WTC11 (cell line): Measurements from ENCODE around the gene ZNF467.

Experiments
- FOXJ3 ChIP-seq: sonication (generic); formaldehyde crosslinking; IDR thresholded peaks from 2 replicates; pipeline ENCODE4 v1.9.0; 2021; ENCODE audit warnings: missing genetic modification reagents, mild to moderate bottlenecking, borderline replicate concordance
- FOXK1 ChIP-seq: sonication (generic); formaldehyde crosslinking; IDR thresholded peaks from 2 replicates; pipeline ENCODE4 v1.8.0; 2022; ENCODE audit warnings: mild to moderate bottlenecking, moderate library complexity, missing genetic modification reagents
- NFE2L1 ChIP-seq: sonication (generic); formaldehyde crosslinking; IDR thresholded peaks from 2 replicates; pipeline ENCODE4 v1.8.1; 2023; ENCODE audit warnings: missing genetic modification reagents
- NFYB ChIP-seq: sonication (generic); formaldehyde crosslinking; conservative IDR thresholded peaks from 2 replicates; pipeline ENCODE4 v1.8.0; 2022; ENCODE audit warnings: low read depth, missing genetic modification reagents
- NR2C2 ChIP-seq: sonication (generic); formaldehyde crosslinking; IDR thresholded peaks from 2 replicates; pipeline ENCODE4 v1.8.0; 2022; ENCODE audit warnings: mild to moderate bottlenecking, missing genetic modification reagents
- ZNF232 ChIP-seq: sonication (generic); formaldehyde crosslinking; IDR thresholded peaks from 2 replicates; pipeline ENCODE4 v1.8.0; 2022; ENCODE audit warnings: mild to moderate bottlenecking, missing genetic modification reagents
- TF ChIP-seq, protein P1 (sequence below): fragments of 200-600 bp; IDR thresholded peaks from 2 replicates; pipeline ENCODE4 v1.8.0; 2022; ENCODE audit warnings: antibody characterized with exemption
- TF ChIP-seq, protein P2 (sequence below): sonication (generic); formaldehyde crosslinking; IDR thresholded peaks from 2 replicates; pipeline ENCODE4 v1.8.1; 2023; ENCODE audit warnings: mild to moderate bottlenecking, missing genetic modification reagents, borderline replicate concordance
- TF ChIP-seq, protein P3 (sequence below): sonication (generic); formaldehyde crosslinking; IDR thresholded peaks from 2 replicates; pipeline ENCODE4 v1.8.0; 2022; ENCODE audit warnings: mild to moderate bottlenecking, missing genetic modification reagents
- TF ChIP-seq, protein P4 (sequence below): fragments of 250-450 bp; sonication (Bioruptor Pico); IDR thresholded peaks from 2 replicates; pipeline ENCODE4 v1.9.0; 2021; ENCODE audit warnings: moderate library complexity, mild to moderate bottlenecking, inconsistent platforms, borderline replicate concordance
- TF ChIP-seq, protein P5 (sequence below): sonication (generic); formaldehyde crosslinking; IDR thresholded peaks from 2 replicates; pipeline ENCODE4 v1.8.1; 2023; ENCODE audit warnings: mild to moderate bottlenecking, moderate library complexity, missing genetic modification reagents

DNA sequence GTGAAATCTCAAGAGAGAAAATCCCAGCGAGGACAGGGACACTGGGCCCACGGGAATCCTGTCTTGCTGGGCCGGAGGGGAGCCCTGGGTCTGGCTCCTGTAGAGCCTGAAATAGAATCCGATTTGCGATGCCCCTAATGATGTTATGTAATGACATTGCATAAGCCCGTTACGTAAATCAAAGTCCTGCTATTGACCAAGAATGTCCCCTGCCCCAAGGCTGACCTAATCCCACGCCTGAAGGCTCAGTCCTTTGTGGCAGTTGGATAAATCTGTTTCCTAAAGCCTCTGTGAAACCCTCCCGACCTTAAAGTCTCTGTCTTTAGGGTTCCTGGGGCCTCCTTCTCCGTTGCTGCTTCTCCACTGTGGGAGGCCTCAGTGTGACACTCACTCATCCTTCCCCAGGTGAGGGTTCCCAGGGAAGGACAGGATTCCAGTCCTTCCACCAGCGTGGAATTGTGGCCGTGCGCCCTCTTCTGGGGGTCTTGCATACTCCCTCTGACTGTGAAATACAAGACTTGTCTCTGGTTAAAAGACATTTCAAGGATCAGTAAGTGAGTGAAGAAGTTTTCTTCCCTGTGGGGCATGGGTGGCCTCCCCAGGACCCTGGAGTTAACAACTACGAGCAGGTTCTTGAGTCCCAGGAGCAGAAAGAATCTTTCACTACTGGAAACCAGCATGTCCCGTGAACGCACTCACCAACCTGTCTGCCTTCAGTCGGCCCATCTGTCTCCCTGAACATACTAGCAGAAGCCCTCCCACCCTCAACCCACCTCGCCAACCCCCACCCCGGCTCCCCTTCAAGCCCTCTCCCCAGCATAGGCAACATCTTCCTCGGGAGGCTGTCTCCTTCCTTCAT lies 19.8 kb downstream of the ZNF467 start:
- no peak for TF ChIP-seq NR2C2 (CRISPR knock-in tag)
- TF ChIP-seq FOXK1 (CRISPR knock-in tag), result no peak
- TF ChIP-seq, protein P1, sequence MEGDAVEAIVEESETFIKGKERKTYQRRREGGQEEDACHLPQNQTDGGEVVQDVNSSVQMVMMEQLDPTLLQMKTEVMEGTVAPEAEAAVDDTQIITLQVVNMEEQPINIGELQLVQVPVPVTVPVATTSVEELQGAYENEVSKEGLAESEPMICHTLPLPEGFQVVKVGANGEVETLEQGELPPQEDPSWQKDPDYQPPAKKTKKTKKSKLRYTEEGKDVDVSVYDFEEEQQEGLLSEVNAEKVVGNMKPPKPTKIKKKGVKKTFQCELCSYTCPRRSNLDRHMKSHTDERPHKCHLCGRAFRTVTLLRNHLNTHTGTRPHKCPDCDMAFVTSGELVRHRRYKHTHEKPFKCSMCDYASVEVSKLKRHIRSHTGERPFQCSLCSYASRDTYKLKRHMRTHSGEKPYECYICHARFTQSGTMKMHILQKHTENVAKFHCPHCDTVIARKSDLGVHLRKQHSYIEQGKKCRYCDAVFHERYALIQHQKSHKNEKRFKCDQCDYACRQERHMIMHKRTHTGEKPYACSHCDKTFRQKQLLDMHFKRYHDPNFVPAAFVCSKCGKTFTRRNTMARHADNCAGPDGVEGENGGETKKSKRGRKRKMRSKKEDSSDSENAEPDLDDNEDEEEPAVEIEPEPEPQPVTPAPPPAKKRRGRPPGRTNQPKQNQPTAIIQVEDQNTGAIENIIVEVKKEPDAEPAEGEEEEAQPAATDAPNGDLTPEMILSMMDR, result peak; percentile 63
- no peak for TF ChIP-seq FOXJ3 (CRISPR knock-in tag)
- TF ChIP-seq, protein P2, sequence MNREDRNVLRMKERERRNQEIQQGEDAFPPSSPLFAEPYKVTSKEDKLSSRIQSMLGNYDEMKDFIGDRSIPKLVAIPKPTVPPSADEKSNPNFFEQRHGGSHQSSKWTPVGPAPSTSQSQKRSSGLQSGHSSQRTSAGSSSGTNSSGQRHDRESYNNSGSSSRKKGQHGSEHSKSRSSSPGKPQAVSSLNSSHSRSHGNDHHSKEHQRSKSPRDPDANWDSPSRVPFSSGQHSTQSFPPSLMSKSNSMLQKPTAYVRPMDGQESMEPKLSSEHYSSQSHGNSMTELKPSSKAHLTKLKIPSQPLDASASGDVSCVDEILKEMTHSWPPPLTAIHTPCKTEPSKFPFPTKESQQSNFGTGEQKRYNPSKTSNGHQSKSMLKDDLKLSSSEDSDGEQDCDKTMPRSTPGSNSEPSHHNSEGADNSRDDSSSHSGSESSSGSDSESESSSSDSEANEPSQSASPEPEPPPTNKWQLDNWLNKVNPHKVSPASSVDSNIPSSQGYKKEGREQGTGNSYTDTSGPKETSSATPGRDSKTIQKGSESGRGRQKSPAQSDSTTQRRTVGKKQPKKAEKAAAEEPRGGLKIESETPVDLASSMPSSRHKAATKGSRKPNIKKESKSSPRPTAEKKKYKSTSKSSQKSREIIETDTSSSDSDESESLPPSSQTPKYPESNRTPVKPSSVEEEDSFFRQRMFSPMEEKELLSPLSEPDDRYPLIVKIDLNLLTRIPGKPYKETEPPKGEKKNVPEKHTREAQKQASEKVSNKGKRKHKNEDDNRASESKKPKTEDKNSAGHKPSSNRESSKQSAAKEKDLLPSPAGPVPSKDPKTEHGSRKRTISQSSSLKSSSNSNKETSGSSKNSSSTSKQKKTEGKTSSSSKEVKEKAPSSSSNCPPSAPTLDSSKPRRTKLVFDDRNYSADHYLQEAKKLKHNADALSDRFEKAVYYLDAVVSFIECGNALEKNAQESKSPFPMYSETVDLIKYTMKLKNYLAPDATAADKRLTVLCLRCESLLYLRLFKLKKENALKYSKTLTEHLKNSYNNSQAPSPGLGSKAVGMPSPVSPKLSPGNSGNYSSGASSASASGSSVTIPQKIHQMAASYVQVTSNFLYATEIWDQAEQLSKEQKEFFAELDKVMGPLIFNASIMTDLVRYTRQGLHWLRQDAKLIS, result no peak
- TF ChIP-seq NFYB, result no peak
- no peak for TF ChIP-seq NFE2L1
- TF ChIP-seq, protein P3, sequence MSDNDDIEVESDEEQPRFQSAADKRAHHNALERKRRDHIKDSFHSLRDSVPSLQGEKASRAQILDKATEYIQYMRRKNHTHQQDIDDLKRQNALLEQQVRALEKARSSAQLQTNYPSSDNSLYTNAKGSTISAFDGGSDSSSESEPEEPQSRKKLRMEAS, result no peak
- TF ChIP-seq, protein P4, sequence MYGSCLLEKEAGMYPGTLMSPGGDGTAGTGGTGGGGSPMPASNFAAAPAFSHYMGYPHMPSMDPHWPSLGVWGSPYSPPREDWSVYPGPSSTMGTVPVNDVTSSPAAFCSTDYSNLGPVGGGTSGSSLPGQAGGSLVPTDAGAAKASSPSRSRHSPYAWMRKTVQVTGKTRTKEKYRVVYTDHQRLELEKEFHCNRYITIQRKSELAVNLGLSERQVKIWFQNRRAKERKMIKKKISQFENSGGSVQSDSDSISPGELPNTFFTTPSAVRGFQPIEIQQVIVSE (CRISPR knock-in tag), result no peak
- TF ChIP-seq, protein P5, sequence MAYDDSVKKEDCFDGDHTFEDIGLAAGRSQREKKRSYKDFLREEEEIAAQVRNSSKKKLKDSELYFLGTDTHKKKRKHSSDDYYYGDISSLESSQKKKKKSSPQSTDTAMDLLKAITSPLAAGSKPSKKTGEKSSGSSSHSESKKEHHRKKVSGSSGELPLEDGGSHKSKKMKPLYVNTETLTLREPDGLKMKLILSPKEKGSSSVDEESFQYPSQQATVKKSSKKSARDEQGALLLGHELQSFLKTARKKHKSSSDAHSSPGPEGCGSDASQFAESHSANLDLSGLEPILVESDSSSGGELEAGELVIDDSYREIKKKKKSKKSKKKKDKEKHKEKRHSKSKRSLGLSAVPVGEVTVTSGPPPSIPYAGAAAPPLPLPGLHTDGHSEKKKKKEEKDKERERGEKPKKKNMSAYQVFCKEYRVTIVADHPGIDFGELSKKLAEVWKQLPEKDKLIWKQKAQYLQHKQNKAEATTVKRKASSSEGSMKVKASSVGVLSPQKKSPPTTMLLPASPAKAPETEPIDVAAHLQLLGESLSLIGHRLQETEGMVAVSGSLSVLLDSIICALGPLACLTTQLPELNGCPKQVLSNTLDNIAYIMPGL (CRISPR knock-in tag), result no peak
- TF ChIP-seq ZNF232 (CRISPR knock-in tag), result no peak
